Karpas-422 (cell line): ENCODE data around the gene TMEM256. TPM values are rescaled to one million over a fixed set of nuclear protein-coding genes. Genes with fewer than 3 reads are reported as not detected.

Experiments
- DNase-seq: peaks from one replicate; pipeline ENCODE4 v3.0.0-alpha.2; 2015
- H2AFZ ChIP-seq: fragments of 200-600 bp; sonication (generic); 2 replicates; pipeline ENCODE4 v1.6.1; 2014; ENCODE audit warnings: antibody characterized with exemption, low read length, mixed read lengths
- H3K27ac ChIP-seq: fragments of 200-600 bp; sonication (generic); 2 replicates; pipeline ENCODE4 v1.5.1; 2014; ENCODE audit warnings: mild to moderate bottlenecking, low read length, moderate library complexity
- H3K27me3 ChIP-seq: fragments of 200-600 bp; sonication (generic); 2 replicates; pipeline ENCODE4 v1.6.1; 2014; ENCODE audit warnings: low read length, mixed read lengths
- H3K36me3 ChIP-seq: fragments of 200-600 bp; sonication (generic); 2 replicates; pipeline ENCODE4 v1.6.1; 2014; ENCODE audit warnings: low read length, mixed read lengths; ENCODE audit not compliant: insufficient read depth
- H3K4me1 ChIP-seq: fragments of 200-600 bp; sonication (generic); 2 replicates; pipeline ENCODE4 v1.6.1; 2014; ENCODE audit warnings: mild to moderate bottlenecking, low read length, mixed read lengths
- H3K4me2 ChIP-seq: fragments of 200-600 bp; sonication (generic); 2 replicates; pipeline ENCODE4 v1.6.1; 2014; ENCODE audit warnings: low read length, low read depth, mild to moderate bottlenecking; ENCODE audit not compliant: poor library complexity, severe bottlenecking
- H3K4me3 ChIP-seq: fragments of 200-600 bp; sonication (generic); 2 replicates; pipeline ENCODE4 v1.5.1; 2014; ENCODE audit warnings: mild to moderate bottlenecking, antibody characterized with exemption, low read length, mixed read lengths
- H3K79me2 ChIP-seq: fragments of 200-600 bp; sonication (generic); 2 replicates; pipeline ENCODE4 v1.6.1; 2014; ENCODE audit warnings: mild to moderate bottlenecking, low read length, mixed read lengths
- H3K9ac ChIP-seq: fragments of 200-600 bp; sonication (generic); 2 replicates; pipeline ENCODE4 v1.6.0; 2014; ENCODE audit warnings: low read length
- H3K9me2 ChIP-seq: fragments of 200-600 bp; sonication (generic), shearing (Covaris generic); replicated peaks from 2 replicates; pipeline ENCODE4 v1.6.0; 2014; ENCODE audit warnings: mild to moderate bottlenecking, low read length, moderate library complexity; ENCODE audit not compliant: insufficient read depth
- H3K9me3 ChIP-seq: fragments of 300-700, 200-600 bp; sonication (generic); 2 replicates; pipeline ENCODE4 v1.6.1; 2014; ENCODE audit warnings: low read length, mixed read lengths
- H4K20me1 ChIP-seq: fragments of 200-600 bp; sonication (generic); 2 replicates; pipeline ENCODE4 v1.6.1; 2014; ENCODE audit warnings: mild to moderate bottlenecking, antibody characterized with exemption, low read length, low read depth; ENCODE audit not compliant: insufficient read depth
- total RNA-seq: library from RNA; depleted of rRNA; stranded (reverse); fragments of >200 nt; shearing (Covaris generic); gene quantifications from 2 replicates; pipeline ENCODE4 v1.2.3, GENCODE V29; 2014; ENCODE audit warnings: low replicate concordance

The TMEM256 gene
- total RNA-seq, 1 experiment from 2014 or later: 330 TPM

- H2AFZ ChIP-seq: no peak overlapping the region
- DNase-seq: no peak
- H3K36me3 ChIP-seq: no peaks in the 10 kb centered on the region
- no peaks in the 10 kb centered on the region for H3K4me1 ChIP-seq
- no peaks in the 10 kb centered on the region for H4K20me1 ChIP-seq
- H3K79me2 ChIP-seq: no peaks in the 10 kb centered on the region
- H3K9ac ChIP-seq: no peak overlapping the region
- H3K9me2 ChIP-seq: no peaks in the 10 kb centered on the region
- no peak overlapping the region for H3K4me3 ChIP-seq
- no peak overlapping the region for H3K27ac ChIP-seq
- no peaks in the 10 kb centered on the region for H3K9me3 ChIP-seq
- no peak overlapping the region for H3K4me2 ChIP-seq
- no peaks in the 10 kb centered on the region for H3K27me3 ChIP-seq
Measured at GRCh38 chr17:7425756-7426155, 21.9 kb upstream of the TMEM256 start.

- Histone ChIP-seq H3K4me3 (no peak within 1 kb of the TSS), H3K9ac (no peak within 1 kb of the TSS), H3K4me2 (no peak within 1 kb of the TSS), H3K27ac (no peak within 1 kb of the TSS), H3K36me3 (no peaks in the 10 kb centered on the region), H3K79me2 (no peaks in the 10 kb centered on the region), H3K27me3 (no peaks in the 10 kb centered on the region), H4K20me1 (no peaks in the 10 kb centered on the region), H3K9me3 (no peaks in the 10 kb centered on the region), H2AFZ (no peak within 1 kb of the TSS), H3K9me2 (no peaks in the 10 kb centered on the region), H3K4me1 (no peaks in the 10 kb centered on the region)
- no peak for DNase-seq
Measured at GRCh38 chr17:7425316-7425715, 21.4 kb upstream of the TMEM256 start, which contains the start of gene SPEM2. Gene SPEM2 (plus strand): TSS chr17:7425616. CDS start chr17:7425689, 73 bp downstream.

- Histone ChIP-seq H2AFZ (no peak overlapping the region), H3K27me3 (no peaks in the 10 kb centered on the region), H3K9me2 (no peaks in the 10 kb centered on the region), H3K9ac (no peak overlapping the region), H3K4me2 (no peak overlapping the region), H3K36me3 (no peaks in the 10 kb centered on the region), H3K27ac (no peak overlapping the region), H4K20me1 (no peaks in the 10 kb centered on the region), H3K9me3 (no peaks in the 10 kb centered on the region), H3K79me2 (no peaks in the 10 kb centered on the region), H3K4me1 (no peaks in the 10 kb centered on the region), H3K4me3 (no peak overlapping the region)
- no peak for DNase-seq
Measured at GRCh38 chr17:7423679-7424078, 19.8 kb upstream of the TMEM256 start.

- H3K4me3 ChIP-seq: no peak overlapping the region
- no peaks in the 10 kb centered on the region for H3K79me2 ChIP-seq
- no peak overlapping the region for H3K9ac ChIP-seq
- H3K27ac ChIP-seq: no peak overlapping the region
- H3K4me1 ChIP-seq: no peaks in the 10 kb centered on the region
- no peak overlapping the region for H2AFZ ChIP-seq
- DNase-seq: no peak
- H3K9me2 ChIP-seq: no peaks in the 10 kb centered on the region
- H3K27me3 ChIP-seq: no peaks in the 10 kb centered on the region
- H3K4me2 ChIP-seq: no peak overlapping the region
- no peaks in the 10 kb centered on the region for H4K20me1 ChIP-seq
- H3K9me3 ChIP-seq: no peaks in the 10 kb centered on the region
- H3K36me3 ChIP-seq: no peaks in the 10 kb centered on the region
Measured at GRCh38 chr17:7421186-7421585, 17.3 kb upstream of the TMEM256 start.

GRCh38 chr17:7419819-7420610, 16.1 kb upstream of the TMEM256 start, which contains the start of gene SPEM1:
Gene SPEM1 (plus strand): TSS chr17:7420324. CDS start chr17:7420385, 61 bp downstream.
- Histone ChIP-seq H3K79me2 (no peaks in the 10 kb centered on the region), H3K4me1 (no peaks in the 10 kb centered on the region), H3K9me2 (no peaks in the 10 kb centered on the region), H3K9me3 (no peaks in the 10 kb centered on the region), H3K27me3 (no peaks in the 10 kb centered on the region), H3K9ac (no peak within 1 kb of the TSS), H3K27ac (no peak within 1 kb of the TSS), H3K36me3 (no peaks in the 10 kb centered on the region), H3K4me2 (no peak within 1 kb of the TSS), H2AFZ (no peak within 1 kb of the TSS), H4K20me1 (no peaks in the 10 kb centered on the region), H3K4me3 (no peak within 1 kb of the TSS)
- DNase-seq: no peak

GRCh38 chr17:7418472-7419152, 14.7 kb upstream of the TMEM256 start:
- Histone ChIP-seq H3K27ac (no peak overlapping the region), H3K9me2 (no peaks in the 10 kb centered on the region), H3K4me3 (no peak overlapping the region), H3K9ac (no peak overlapping the region), H3K36me3 (no peaks in the 10 kb centered on the region), H2AFZ (no peak overlapping the region), H4K20me1 (no peaks in the 10 kb centered on the region), H3K9me3 (no peaks in the 10 kb centered on the region), H3K79me2 (no peaks in the 10 kb centered on the region), H3K4me1 (no peaks in the 10 kb centered on the region), H3K4me2 (no peak overlapping the region), H3K27me3 (no peaks in the 10 kb centered on the region)
- DNase-seq: no peak

GRCh38 chr17:7417056-7417655, 13.3 kb upstream of the TMEM256 start:
- H3K27ac ChIP-seq: no peak overlapping the region

GRCh38 chr17:7416323-7416722, 12.4 kb upstream of the TMEM256 start:
- H3K4me1 ChIP-seq: no peaks in the 10 kb centered on the region
- peak; percentile 59 for DNase-seq
- no peaks in the 10 kb centered on the region for H4K20me1 ChIP-seq

More at GRCh38 chr17:7417056-7417655, 13.3 kb upstream of the TMEM256 start:
- Histone ChIP-seq H3K4me2 (no peak overlapping the region), H3K9me2 (no peaks in the 10 kb centered on the region), H3K4me3 (no peak overlapping the region), H3K36me3 (no peaks in the 10 kb centered on the region), H2AFZ (no peak overlapping the region), H3K27me3 (no peaks in the 10 kb centered on the region), H4K20me1 (no peaks in the 10 kb centered on the region), H3K9ac (no peak overlapping the region), H3K79me2 (no peaks in the 10 kb centered on the region), H3K9me3 (no peaks in the 10 kb centered on the region), H3K4me1 (no peaks in the 10 kb centered on the region)
- no peak for DNase-seq

More at GRCh38 chr17:7416323-7416722, 12.4 kb upstream of the TMEM256 start:
- Histone ChIP-seq H3K4me3 (no peak overlapping the region), H3K4me2 (no peak overlapping the region), H3K27me3 (no peaks in the 10 kb centered on the region), H3K27ac (no peak overlapping the region), H3K9ac (no peak overlapping the region), H2AFZ (no peak overlapping the region), H3K9me3 (no peaks in the 10 kb centered on the region), H3K36me3 (no peaks in the 10 kb centered on the region), H3K9me2 (no peaks in the 10 kb centered on the region), H3K79me2 (no peaks in the 10 kb centered on the region)
